GM12878 (cell line): ENCODE measurements around the gene SOWAHC. TPM values are rescaled to one million over a fixed set of nuclear protein-coding genes. Genes with fewer than 3 reads are reported as not detected.
A peak's percentile ranks its signal among the peaks of the same experiment; 100 is the strongest.

ENCODE experiments used
- BACH1 ChIP-seq: fragments of 450-650 bp; IDR thresholded peaks from 2 replicates; pipeline ENCODE4 v1.6.1; 2017; ENCODE audit warnings: mild to moderate bottlenecking, borderline replicate concordance
- BRCA1 ChIP-seq: IDR thresholded peaks from 2 replicates; pipeline ENCODE4 v1.6.1; 2011; ENCODE audit warnings: low read depth, low read length, improper control_type of control experiment
- CHD2 ChIP-seq: IDR thresholded peaks from 2 replicates; pipeline ENCODE4 v1.6.1; 2011; ENCODE audit warnings: low read depth, low read length, improper control_type of control experiment, borderline replicate concordance
- EGR1 ChIP-seq, 2 experiments: IDR thresholded peaks; 1 replicate in 1 of 2; 2 replicates in 1 of 2; pipeline ENCODE4 v1.6.1; 2011 to 2012; ENCODE audit warnings: low read depth in 2 of 2, low read length in 2 of 2, borderline replicate concordance in 1 of 2, mild to moderate bottlenecking in 1 of 2, moderate library complexity in 1 of 2
- GABPA ChIP-seq: IDR thresholded peaks from 2 replicates; pipeline ENCODE4 v1.6.1; 2014; ENCODE audit warnings: antibody characterized with exemption, low read depth, mild to moderate bottlenecking, inconsistent platforms
- RELA ChIP-seq: fragments of 450-650 bp; IDR thresholded peaks from 2 replicates; pipeline ENCODE4 v1.8.0; 2014; ENCODE audit warnings: borderline replicate concordance; ENCODE audit not compliant: partially characterized antibody
- SRF ChIP-seq, 2 experiments: IDR thresholded peaks; 2 replicates each; pipeline ENCODE4 v1.6.1; 2011; ENCODE audit warnings: low read depth in 2 of 2, low read length in 2 of 2, mild to moderate bottlenecking in 1 of 2, moderate library complexity in 1 of 2
- TARDBP ChIP-seq: IDR thresholded peaks from 2 replicates; pipeline ENCODE4 v1.6.1; 2016; ENCODE audit warnings: borderline replicate concordance
- TBL1XR1 ChIP-seq: IDR thresholded peaks from 2 replicates; pipeline ENCODE4 v1.6.1; 2012; ENCODE audit warnings: low read depth, low read length, improper control_type of control experiment
- TCF12 ChIP-seq: IDR thresholded peaks from 2 replicates; pipeline ENCODE4 v1.6.1; 2011; ENCODE audit warnings: low read depth, mild to moderate bottlenecking, low read length
- TCF7 ChIP-seq: IDR thresholded peaks from 2 replicates; pipeline ENCODE4 v1.6.1; 2014; ENCODE audit warnings: antibody characterized with exemption, borderline replicate concordance
- ZBTB40 ChIP-seq: fragments of 450-650 bp; IDR thresholded peaks from 2 replicates; pipeline ENCODE4 v1.6.1; 2016; ENCODE audit warnings: mild to moderate bottlenecking, moderate library complexity, borderline replicate concordance
- polyA plus RNA-seq, 11 experiments: library from polyadenylated mRNA; depleted of rRNA in 4 of 11; unstranded in 6 of 11; stranded (reverse) in 5 of 11; fragments of >200 nt; fragmentation: Nextera tagmentation in 4 of 11; fragmentation: Illumina TruSeq in 1 of 11; extraction: Ambion mirVana in 4 of 11; extraction: Trizol in 1 of 11; gene quantifications; 1 replicate in 1 of 11; 2 replicates in 10 of 11; pipeline versions ENCODE4 v1.2.1 to v1.2.3, GENCODE V29; 2011 to 2016; ENCODE audit warnings: inconsistent platforms in 2 of 11, missing spikeins in 2 of 11, low read depth in 1 of 11
- total RNA-seq, 4 experiments: library from RNA; depleted of rRNA in 3 of 4; stranded (reverse); fragments of >200 nt in 3 of 4; fragmentation: Illumina TruSeq in 1 of 4; extraction: Trizol in 1 of 4; gene quantifications; 2 replicates each; pipeline versions ENCODE4 v1.2.1 to v1.2.3, GENCODE V29; 2013 to 2021
- TF ChIP-seq, protein P1 (sequence below): fragments of 450-650 bp; IDR thresholded peaks from 2 replicates; pipeline ENCODE4 v1.6.1; 2016; ENCODE audit warnings: mild to moderate bottlenecking
- TF ChIP-seq, protein P2 (sequence below): fragments of 450-650 bp; IDR thresholded peaks from 2 replicates; pipeline ENCODE4 v1.6.1; 2017; ENCODE audit warnings: mild to moderate bottlenecking
- TF ChIP-seq, protein P3 (sequence below): fragments of 450-650 bp; IDR thresholded peaks from 2 replicates; pipeline ENCODE4 v1.6.1; 2018; ENCODE audit warnings: mild to moderate bottlenecking, low read depth, moderate library complexity; ENCODE audit not compliant: partially characterized antibody
- TF ChIP-seq, protein P4 (sequence below): IDR thresholded peaks from 2 replicates; pipeline ENCODE4 v1.6.1; 2011; ENCODE audit warnings: borderline replicate concordance, low read depth, mild to moderate bottlenecking, moderate library complexity, low read length; ENCODE audit not compliant: insufficient read depth, poor library complexity, severe bottlenecking

SOWAHC gene
- total and polyA plus RNA-seq, 10 of the 15 experiments (the other 5 are each of a cell fraction or from before 2014, with no cell fraction given) = 0.48 to 2.6 (median 1.8) TPM

DNA sequence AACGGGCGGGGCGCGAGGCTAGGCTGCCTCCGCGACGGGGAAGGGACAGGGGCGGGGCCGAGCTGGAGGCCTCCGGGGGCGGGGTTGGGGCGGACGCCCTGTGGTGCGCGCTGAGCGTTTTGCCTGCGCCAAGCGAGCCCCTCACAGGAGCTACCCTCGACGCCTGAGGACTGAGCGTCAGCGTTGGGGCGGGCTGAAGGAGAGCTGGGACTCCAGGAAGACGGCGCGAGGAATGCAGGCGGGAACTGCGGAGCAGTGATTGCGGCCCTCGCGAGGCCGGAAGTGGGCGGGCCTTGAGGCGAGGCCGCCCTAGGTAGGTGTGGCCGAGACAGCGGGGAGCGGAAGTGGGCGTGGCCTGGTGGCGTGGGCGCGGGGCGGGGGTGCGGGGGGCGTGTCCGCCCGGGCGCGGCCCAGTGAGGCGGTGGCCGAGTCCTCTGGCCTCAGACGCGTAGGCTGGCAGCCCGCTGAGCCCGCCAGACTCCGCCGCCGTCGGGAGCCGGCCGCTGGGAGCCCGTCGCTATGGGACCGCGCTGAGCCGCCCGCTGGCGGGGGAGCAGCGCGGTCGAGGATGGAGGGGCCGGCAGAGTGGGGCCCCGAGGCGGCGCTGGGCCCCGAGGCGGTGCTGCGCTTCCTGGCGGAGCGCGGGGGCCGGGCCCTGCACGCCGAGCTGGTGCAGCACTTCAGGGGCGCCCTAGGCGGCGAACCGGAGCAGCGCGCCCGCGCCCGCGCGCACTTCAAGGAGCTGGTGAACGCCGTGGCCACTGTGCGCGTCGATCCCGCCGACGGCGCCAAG is at the start of gene SOWAHC, which contains the start of gene SEPTIN10 (continued):
- TF ChIP-seq, protein P1, sequence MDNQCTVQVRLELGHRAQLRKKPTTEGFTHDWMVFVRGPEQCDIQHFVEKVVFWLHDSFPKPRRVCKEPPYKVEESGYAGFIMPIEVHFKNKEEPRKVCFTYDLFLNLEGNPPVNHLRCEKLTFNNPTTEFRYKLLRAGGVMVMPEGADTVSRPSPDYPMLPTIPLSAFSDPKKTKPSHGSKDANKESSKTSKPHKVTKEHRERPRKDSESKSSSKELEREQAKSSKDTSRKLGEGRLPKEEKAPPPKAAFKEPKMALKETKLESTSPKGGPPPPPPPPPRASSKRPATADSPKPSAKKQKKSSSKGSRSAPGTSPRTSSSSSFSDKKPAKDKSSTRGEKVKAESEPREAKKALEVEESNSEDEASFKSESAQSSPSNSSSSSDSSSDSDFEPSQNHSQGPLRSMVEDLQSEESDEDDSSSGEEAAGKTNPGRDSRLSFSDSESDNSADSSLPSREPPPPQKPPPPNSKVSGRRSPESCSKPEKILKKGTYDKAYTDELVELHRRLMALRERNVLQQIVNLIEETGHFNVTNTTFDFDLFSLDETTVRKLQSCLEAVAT = no peak
- TF ChIP-seq CHD2 = peak; percentile 86
- no peak for TF ChIP-seq RELA
- no peak for TF ChIP-seq TCF7
- peak in 1 of 2 experiments; percentile 87; a peak in 2 of 3 replicates for TF ChIP-seq EGR1 (IDR thresholded peaks at IDR 0.05; ENCODE audit: borderline replicate concordance in 1 of 2, low read depth in 2 of 2, low read length in 2 of 2)
- 0 out of 4 replicates have a peak, but pooled peaks of 1 of the 2 experiments have one; percentile 0 for TF ChIP-seq SRF (IDR thresholded peaks at IDR 0.05; ENCODE audit: low read depth in 2 of 2, low read length in 2 of 2)
- TF ChIP-seq TBL1XR1 = no peak
- TF ChIP-seq, protein P2, sequence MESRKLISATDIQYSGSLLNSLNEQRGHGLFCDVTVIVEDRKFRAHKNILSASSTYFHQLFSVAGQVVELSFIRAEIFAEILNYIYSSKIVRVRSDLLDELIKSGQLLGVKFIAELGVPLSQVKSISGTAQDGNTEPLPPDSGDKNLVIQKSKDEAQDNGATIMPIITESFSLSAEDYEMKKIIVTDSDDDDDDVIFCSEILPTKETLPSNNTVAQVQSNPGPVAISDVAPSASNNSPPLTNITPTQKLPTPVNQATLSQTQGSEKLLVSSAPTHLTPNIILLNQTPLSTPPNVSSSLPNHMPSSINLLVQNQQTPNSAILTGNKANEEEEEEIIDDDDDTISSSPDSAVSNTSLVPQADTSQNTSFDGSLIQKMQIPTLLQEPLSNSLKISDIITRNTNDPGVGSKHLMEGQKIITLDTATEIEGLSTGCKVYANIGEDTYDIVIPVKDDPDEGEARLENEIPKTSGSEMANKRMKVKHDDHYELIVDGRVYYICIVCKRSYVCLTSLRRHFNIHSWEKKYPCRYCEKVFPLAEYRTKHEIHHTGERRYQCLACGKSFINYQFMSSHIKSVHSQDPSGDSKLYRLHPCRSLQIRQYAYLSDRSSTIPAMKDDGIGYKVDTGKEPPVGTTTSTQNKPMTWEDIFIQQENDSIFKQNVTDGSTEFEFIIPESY = peak; percentile 71; the same call in 1 of the 2 replicates
- no peak for TF ChIP-seq TCF12
- TF ChIP-seq, protein P3, sequence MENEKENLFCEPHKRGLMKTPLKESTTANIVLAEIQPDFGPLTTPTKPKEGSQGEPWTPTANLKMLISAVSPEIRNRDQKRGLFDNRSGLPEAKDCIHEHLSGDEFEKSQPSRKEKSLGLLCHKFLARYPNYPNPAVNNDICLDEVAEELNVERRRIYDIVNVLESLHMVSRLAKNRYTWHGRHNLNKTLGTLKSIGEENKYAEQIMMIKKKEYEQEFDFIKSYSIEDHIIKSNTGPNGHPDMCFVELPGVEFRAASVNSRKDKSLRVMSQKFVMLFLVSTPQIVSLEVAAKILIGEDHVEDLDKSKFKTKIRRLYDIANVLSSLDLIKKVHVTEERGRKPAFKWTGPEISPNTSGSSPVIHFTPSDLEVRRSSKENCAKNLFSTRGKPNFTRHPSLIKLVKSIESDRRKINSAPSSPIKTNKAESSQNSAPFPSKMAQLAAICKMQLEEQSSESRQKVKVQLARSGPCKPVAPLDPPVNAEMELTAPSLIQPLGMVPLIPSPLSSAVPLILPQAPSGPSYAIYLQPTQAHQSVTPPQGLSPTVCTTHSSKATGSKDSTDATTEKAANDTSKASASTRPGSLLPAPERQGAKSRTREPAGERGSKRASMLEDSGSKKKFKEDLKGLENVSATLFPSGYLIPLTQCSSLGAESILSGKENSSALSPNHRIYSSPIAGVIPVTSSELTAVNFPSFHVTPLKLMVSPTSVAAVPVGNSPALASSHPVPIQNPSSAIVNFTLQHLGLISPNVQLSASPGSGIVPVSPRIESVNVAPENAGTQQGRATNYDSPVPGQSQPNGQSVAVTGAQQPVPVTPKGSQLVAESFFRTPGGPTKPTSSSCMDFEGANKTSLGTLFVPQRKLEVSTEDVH = no peak
- peak; percentile 39; the same call in 1 of the 2 replicates for TF ChIP-seq BRCA1
- no peak for TF ChIP-seq TARDBP
- TF ChIP-seq ZBTB40 = no peak; the same call in 1 of the 2 replicates
- no peak for TF ChIP-seq BACH1
- no peak for TF ChIP-seq GABPA
- TF ChIP-seq, protein P4, sequence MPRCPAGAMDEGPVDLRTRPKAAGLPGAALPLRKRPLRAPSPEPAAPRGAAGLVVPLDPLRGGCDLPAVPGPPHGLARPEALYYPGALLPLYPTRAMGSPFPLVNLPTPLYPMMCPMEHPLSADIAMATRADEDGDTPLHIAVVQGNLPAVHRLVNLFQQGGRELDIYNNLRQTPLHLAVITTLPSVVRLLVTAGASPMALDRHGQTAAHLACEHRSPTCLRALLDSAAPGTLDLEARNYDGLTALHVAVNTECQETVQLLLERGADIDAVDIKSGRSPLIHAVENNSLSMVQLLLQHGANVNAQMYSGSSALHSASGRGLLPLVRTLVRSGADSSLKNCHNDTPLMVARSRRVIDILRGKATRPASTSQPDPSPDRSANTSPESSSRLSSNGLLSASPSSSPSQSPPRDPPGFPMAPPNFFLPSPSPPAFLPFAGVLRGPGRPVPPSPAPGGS = no peak
